Glutamatergic neuron (in vitro differentiated cells): Measurements from ENCODE around the gene HDAC9. TPM values are rescaled to one million over a fixed set of nuclear protein-coding genes. Genes with fewer than 3 reads are reported as not detected.

Experiments used
- DNase-seq: peaks from one replicate; pipeline ENCODE4 v3.0.0; 2022
- H3K27ac Mint-ChIP-seq: one replicate; pipeline ENCODE4 v1.8.0; 2020; ENCODE audit warnings: mild to moderate bottlenecking, mixed read lengths, inconsistent platforms; ENCODE audit not compliant: unreplicated experiment
- H3K27me3 Mint-ChIP-seq: one replicate; pipeline ENCODE4 v1.8.0; 2020; ENCODE audit warnings: mild to moderate bottlenecking, moderate library complexity, mixed read lengths, inconsistent platforms; ENCODE audit not compliant: unreplicated experiment
- H3K36me3 Mint-ChIP-seq: one replicate; pipeline ENCODE4 v1.8.0; 2020; ENCODE audit warnings: mild to moderate bottlenecking, mixed read lengths, inconsistent platforms; ENCODE audit not compliant: unreplicated experiment
- H3K4me1 Mint-ChIP-seq: one replicate; pipeline ENCODE4 v1.8.0; 2020; ENCODE audit warnings: mild to moderate bottlenecking, low read depth, mixed read lengths, inconsistent platforms; ENCODE audit not compliant: unreplicated experiment
- H3K4me3 Mint-ChIP-seq: one replicate; pipeline ENCODE4 v1.8.0; 2020; ENCODE audit warnings: mild to moderate bottlenecking, mixed read lengths, inconsistent platforms; ENCODE audit not compliant: unreplicated experiment
- H3K9me3 Mint-ChIP-seq: one replicate; pipeline ENCODE4 v1.8.0; 2020; ENCODE audit warnings: mild to moderate bottlenecking, moderate library complexity, mixed read lengths, inconsistent platforms; ENCODE audit not compliant: unreplicated experiment
- total RNA-seq: library from RNA; stranded (reverse); fragmentation: NEBNext Ultra II Directional; extraction: Animal tissue kit (Norgen Biotek cat#: 25700); gene quantifications from one replicate; pipeline ENCODE4 v1.2.1, GENCODE V29; 2021; ENCODE audit not compliant: unreplicated experiment
- TF ChIP-seq, protein P1 (sequence below): fragments of 200-600 bp; sonication (generic); IDR thresholded peaks from one replicate; pipeline ENCODE4 v1.5.0; 2021; ENCODE audit not compliant: partially characterized antibody, unreplicated experiment

HDAC9 gene
- total RNA-seq, 1 donor from 2014 or later, result 94.8 TPM

DNA sequence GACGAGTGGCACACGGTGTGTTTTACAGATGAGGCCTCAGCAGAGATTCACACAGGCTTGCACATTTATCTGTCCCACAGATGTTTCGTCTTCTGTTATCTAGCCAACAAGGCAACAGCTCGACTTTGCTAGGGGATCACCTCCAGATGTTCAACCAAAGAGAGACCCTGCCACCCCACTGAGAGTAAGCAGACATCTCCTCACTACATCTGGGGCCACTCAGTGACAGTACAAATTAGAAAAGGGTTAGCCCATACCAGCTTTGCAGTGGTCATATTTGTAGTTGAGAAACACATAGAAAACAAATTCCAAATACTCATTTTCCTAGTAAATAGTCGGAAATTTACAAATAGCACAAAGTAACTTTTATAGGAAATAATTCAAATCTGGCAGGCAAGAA lies 164.2 kb downstream of the HDAC9 start:
- no peak for DNase-seq
- TF ChIP-seq, protein P1, sequence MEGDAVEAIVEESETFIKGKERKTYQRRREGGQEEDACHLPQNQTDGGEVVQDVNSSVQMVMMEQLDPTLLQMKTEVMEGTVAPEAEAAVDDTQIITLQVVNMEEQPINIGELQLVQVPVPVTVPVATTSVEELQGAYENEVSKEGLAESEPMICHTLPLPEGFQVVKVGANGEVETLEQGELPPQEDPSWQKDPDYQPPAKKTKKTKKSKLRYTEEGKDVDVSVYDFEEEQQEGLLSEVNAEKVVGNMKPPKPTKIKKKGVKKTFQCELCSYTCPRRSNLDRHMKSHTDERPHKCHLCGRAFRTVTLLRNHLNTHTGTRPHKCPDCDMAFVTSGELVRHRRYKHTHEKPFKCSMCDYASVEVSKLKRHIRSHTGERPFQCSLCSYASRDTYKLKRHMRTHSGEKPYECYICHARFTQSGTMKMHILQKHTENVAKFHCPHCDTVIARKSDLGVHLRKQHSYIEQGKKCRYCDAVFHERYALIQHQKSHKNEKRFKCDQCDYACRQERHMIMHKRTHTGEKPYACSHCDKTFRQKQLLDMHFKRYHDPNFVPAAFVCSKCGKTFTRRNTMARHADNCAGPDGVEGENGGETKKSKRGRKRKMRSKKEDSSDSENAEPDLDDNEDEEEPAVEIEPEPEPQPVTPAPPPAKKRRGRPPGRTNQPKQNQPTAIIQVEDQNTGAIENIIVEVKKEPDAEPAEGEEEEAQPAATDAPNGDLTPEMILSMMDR, result no peak
- H3K36me3 Mint-ChIP-seq, result peaks cover 10% of the 10 kb centered on the region
- H3K4me1 Mint-ChIP-seq, result no peaks in the 10 kb centered on the region
- H3K27me3 Mint-ChIP-seq, result no peaks in the 10 kb centered on the region
- H3K27ac Mint-ChIP-seq, result no peak overlapping the region
- H3K4me3 Mint-ChIP-seq, result no peak overlapping the region
- H3K9me3 Mint-ChIP-seq, result peaks cover 2% of the 10 kb centered on the region

DNA sequence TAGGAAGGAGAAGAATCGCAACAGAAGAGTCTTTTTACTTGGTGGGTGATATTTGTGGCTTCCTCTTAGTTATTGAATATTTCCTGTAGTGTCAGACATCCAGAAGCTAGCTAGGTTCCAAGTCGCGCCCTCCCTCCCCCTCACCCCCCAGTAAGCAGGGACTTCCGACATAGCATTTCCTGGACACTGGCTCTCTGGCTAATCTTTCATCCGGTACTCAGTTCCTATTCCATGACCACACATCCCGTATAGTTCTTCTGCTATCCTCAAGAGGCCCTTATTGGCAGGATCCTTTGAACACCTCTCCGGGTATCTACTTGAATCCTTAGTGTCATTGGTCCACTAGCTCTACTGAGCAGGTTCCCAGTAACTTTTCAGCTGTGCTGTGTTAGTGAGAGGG lies 167.8 kb downstream of the HDAC9 start:
- H3K9me3 Mint-ChIP-seq, result no peaks in the 10 kb centered on the region
- H3K36me3 Mint-ChIP-seq, result peaks cover 4% of the 10 kb centered on the region
- H3K4me3 Mint-ChIP-seq, result no peak overlapping the region
- no peaks in the 10 kb centered on the region for H3K27me3 Mint-ChIP-seq
- H3K4me1 Mint-ChIP-seq, result no peaks in the 10 kb centered on the region
- TF ChIP-seq, protein P1, result no peak
- no peak overlapping the region for H3K27ac Mint-ChIP-seq
- no peak for DNase-seq

DNA sequence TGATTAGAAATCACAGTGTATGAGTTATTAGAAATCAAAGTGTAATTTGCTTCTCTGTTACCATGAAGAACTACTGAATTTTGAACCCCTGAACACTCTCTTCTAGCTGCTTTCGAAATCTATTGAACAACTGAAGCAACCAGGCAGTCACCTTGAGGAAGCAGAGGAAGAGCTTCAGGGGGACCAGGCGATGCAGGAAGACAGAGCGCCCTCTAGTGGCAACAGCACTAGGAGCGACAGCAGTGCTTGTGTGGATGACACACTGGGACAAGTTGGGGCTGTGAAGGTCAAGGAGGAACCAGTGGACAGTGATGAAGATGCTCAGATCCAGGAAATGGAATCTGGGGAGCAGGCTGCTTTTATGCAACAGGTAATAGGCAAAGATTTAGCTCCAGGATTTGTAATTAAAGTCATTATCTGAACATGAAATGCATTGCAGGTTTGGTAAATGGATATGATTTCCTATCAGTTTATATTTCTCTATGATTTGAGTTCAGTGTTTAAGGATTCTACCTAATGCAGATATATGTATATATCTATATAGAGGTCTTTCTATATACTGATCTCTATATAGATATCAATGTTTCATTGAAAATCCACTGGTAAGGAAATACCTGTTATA lies 170.7 kb downstream of the HDAC9 start:
- Mint-ChIP-seq H3K4me1 (no peaks in the 10 kb centered on the region), H3K27ac (no peak overlapping the region), H3K9me3 (no peaks in the 10 kb centered on the region), H3K27me3 (no peaks in the 10 kb centered on the region), H3K36me3 (no peaks in the 10 kb centered on the region), H3K4me3 (no peak overlapping the region)
- DNase-seq, result peak; percentile 86
- TF ChIP-seq, protein P1, result peak; percentile 95

DNA sequence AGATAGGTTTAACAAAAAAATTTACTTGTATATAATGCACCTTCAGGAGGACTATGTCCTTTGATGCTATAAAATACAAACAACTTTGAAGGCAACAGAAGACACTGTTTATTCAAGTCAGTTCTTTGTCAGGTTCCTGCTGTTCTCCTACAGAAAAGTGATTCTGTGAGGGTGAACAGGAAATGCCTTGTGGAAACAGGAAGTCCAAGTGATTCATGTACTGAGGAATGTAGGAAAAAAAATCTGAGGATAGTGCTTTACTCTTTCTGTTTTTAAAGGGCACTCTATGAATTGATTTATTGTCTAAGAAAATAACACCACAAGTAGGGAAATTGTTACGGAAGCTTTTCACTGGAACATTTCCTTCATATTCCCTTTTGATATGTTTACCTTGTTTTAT lies 171.9 kb downstream of the HDAC9 start:
- H3K9me3 Mint-ChIP-seq, result no peaks in the 10 kb centered on the region
- H3K27me3 Mint-ChIP-seq, result no peaks in the 10 kb centered on the region
- H3K4me3 Mint-ChIP-seq, result no peak overlapping the region
- H3K4me1 Mint-ChIP-seq, result no peaks in the 10 kb centered on the region
- no peaks in the 10 kb centered on the region for H3K36me3 Mint-ChIP-seq
- TF ChIP-seq, protein P1, result no peak
- H3K27ac Mint-ChIP-seq, result no peak overlapping the region
- no peak for DNase-seq

DNA sequence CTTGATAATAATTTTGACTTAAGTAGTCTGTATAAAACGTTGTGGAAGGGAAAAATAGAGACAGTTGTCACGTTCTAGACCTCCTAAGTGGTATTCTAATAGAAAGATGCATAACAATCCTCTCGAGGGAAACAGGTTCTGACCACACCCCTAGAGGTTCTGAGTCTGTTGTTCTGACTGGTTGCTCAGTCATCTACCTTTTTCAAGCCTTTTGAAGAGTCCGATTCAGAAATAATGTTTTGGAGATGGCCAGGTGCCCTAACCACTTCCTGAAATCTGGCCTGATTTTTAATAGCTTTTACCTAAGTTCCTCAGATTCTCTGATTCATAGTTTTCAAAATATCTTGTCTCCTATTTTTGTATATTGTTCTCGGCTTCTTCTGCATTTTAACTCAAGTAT lies 175.6 kb downstream of the HDAC9 start:
- H3K9me3 Mint-ChIP-seq, result no peaks in the 10 kb centered on the region
- peaks cover 2% of the 10 kb centered on the region for H3K4me1 Mint-ChIP-seq
- H3K27ac Mint-ChIP-seq, result no peak overlapping the region
- TF ChIP-seq, protein P1, result no peak
- no peak for DNase-seq
- no peaks in the 10 kb centered on the region for H3K27me3 Mint-ChIP-seq
- no peaks in the 10 kb centered on the region for H3K36me3 Mint-ChIP-seq
- no peak overlapping the region for H3K4me3 Mint-ChIP-seq
